Measurements from ENCODE around the gene MTMR11.
"Not testable (repeated sequence)": the region's sequence is repeated elsewhere in the genome, so short reads cannot be mapped to it uniquely, and the experiment has no call there.

Gene MTMR11

DNA sequence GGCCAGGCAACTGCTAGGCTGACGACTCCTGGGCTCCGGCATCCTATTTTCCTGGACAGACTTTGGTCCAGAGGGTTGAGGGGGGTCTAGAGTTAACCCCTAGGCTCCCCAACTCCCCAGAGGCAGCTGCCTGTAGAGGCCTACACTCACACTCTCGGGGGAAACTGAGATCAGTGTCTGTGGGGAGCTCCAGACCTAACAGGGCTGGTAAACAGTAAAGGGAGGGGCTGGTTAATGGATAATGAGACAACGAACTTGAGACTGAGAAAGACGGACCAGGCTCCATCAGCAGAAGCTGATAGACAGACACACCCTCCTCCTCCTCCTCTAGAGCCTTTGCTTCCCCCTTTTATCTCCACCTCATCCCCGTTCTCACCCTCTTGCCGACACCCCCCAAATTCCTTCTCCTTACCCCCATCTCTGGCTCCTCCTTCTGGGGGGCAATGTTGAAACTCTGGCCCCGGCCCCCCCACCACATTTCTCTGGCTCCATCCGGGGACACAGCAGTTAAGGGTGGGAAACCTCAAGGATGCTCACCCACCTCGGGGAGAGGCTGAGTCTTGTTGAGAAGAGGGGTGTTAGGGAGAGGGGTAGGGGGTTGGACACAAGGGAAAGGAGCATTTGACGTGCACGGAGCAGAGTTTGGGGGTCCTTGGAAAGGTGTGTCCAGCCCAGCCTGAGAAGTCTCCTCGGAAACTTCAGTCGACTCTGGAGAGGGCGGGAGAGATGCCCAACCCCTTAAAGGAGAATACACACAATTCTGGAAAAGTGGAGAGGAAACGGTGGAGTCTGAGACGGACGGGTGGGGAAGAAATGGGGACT is at the start of gene MTMR11:
TSS of gene MTMR11 (minus strand) at position 710 of the 822 bp plus-strand sequence. CDS start at position 478, 232 bp downstream.
- no peak for DNase-seq (ENCODE audit: low spot score)

GRCh38 chr1:149979972-149980540 is 43.4 kb upstream of the MTMR11 start:
- DNase-seq (ENCODE audit: low spot score), result no peak

DNA sequence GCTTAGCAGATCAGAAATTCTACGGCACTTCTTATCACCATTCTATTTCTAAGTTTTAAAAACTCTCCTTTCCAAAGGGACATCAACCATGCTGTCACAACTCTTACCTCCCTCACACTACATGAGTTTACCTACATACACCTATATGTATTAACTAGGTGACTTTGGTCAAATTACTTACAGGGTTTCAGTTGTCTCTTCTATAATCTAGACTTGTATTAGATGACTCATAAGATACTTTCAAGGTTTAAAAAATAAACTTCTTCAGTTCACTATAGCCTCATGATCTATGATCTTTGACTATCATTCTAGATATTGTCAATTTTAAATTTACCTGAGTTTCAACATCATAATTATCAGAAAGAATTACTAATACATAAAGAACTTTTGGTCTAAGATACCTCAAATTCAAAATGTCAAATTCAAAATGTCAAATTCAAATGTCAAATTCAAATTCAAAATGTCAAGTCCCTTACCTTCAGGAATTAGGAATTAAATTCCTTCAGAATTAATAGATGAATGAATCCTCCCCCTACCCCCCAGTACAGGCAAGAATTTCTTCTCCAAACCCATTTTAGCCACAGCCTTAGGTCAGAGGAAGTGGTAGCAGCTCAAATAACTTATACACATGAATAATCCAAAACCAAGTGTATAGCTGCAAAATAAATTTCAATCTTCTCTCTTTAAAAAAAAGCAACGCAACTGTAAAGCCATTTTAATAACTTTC is 42.7 kb upstream of the MTMR11 start:
- no peak for DNase-seq (ENCODE audit: low spot score)

DNA sequence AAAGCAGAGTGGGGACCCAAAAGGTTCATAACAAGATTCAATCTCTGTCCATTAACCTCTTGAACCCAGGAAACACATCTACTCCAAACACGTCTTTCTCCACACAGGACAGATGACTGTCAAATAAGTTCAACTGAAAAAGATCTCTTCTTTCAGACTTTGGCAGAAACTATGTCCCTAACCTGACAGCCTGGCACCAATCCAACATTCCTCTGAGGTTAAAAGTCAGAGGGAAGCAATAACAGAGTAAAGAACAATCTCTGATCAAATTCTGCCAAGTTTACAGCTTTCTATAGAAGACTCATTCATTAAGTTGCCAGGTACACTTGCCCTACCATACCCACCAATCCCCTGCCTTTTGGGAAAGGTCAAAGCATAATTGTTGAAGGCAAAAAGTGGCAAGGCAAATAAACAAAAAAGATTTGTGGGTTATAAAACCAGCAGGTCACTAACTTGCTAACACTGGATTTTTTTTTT is 41.9 kb upstream of the MTMR11 start:
- no peak for DNase-seq (ENCODE audit: low spot score)

DNA sequence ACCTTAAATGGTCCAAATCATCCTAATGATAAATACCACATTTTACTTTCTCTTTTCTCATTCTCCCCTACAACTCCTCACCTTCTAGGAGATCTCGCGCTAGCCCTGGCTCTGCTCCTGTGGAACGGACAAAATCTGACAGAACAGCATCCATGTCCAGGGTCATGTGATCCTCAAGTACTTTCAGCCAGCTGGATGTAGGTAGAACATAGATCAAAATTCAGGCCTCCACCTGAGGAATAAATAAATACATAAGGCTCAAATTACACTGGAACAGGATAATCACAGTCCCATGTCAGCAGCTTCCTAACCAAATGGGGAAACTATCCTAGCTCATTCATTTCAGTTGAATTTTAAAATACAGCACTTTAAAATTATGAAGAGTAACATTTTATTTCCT is 40.7 kb upstream of the MTMR11 start:
- no peak for DNase-seq (ENCODE audit: low spot score)

DNA sequence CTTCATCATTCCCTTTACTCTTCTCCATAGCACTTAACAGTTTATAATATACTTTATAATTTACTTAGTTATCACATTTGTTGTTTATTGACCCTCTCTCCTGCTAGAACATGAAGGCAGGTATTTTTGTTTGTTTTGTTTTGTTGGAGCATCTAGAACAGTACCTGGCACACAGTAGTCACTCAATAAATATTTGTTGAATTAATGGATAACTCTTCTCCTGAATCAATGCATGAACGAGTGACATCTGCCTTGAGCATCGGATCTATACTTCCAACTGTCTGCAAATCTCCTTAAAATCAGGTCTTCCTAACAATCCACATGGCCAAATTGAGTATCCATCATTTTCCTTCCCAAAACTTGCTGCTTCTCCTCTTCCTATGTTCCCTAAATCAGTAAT is 35.9 kb upstream of the MTMR11 start:
- DNase-seq (ENCODE audit: low spot score), result no peak

GRCh38 chr1:149967646-149968045 is 31.0 kb upstream of the MTMR11 start:
- no peak for DNase-seq (ENCODE audit: low spot score)

DNA sequence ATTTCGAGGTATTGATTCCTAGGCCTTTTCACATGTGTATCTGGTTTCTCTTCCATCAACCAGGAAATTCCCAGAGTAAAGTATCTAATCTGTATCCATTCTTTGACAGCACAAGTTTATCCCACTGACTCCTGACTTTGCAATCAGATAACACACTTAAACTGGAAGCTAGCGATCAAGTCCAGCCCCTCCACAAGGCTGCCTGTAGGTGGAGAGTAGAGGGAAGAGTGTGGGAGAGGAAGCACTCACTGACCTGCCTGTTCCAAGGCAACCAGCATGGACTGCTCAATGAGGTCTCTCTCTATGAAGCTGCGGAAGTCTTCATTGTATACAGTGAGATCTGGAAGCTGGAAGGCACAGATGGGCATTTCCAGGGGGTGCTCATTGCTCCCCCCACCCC is 30.4 kb upstream of the MTMR11 start:
- no peak for DNase-seq (ENCODE audit: low spot score)

DNA sequence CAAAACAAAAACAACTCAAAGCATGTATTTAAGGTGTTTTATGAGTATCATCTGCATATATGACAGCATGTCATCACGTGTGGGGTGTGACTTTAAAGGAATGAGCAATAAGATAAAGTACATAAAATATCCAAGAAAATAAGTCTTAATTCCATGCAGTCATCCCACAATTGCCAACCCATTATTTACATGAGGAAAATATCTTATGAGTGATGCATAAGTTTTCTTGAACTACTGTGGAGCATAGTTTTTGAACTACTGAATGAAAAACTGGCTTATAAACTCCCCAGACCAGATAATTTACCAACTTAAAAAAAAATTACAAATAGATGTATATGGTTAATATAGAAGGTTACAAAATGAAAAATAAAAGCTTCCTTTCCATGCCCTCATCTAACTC is 29.7 kb upstream of the MTMR11 start:
- no peak for DNase-seq (ENCODE audit: low spot score)

DNA sequence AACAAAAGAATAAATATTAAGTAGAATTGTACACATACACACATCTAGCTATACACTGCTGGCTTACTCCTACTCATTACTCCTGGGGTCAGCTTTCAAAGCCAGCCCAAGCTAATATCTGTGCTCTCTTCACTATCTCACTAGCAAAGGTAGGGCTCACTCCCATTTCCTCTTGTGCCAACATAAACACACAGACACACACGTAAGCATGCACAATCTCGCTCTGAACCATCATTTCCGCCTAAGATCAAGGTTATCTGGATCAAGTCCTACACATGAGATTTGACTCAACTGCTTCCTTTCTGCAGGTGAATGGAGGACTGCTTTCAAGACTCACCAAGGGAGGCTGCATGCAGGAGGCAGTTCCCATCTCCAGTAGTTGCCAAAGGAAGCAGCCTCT is 28.8 kb upstream of the MTMR11 start:
- no peak for DNase-seq (ENCODE audit: low spot score)

DNA sequence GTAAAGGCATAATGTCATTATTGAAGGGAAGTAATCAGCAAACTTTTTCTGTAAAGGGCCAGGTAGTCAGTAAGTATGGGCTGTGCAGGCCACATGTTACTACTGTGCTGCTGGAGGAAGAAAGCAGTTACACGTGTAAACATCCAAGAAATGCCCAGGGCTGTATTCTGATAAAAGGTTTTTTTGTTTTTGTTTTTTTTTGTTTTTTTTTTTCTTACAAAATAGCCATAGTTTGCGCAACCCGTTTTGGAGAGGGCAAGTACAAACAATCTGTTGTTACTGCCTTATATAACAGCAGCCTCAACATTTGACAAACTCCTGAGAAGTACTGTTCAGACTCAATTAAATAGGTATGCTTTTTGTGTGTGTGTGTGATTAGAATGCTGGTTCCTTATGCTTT is 26.7 kb upstream of the MTMR11 start:
- no peak for DNase-seq (ENCODE audit: low spot score)

DNA sequence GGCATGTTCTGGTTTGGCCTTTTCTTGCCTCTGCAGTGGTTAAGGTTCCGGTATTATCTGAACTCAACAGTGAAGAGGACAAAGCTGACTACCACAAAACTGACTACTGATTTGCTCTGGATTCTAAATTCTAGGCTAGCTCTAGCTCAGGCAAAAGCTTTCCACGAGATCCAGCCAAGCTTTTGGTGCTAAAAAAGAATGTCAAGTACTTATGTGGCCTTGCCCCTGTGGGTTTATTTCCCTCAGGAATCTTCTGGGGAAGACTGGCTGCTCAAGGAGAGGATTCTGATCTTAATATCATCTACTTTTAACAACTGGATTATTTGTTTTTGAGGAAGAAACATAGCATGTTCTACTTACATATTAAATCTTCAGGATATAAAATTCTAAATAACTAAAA is 26.1 kb upstream of the MTMR11 start:
- no peak for DNase-seq (ENCODE audit: low spot score)

GRCh38 chr1:149962039-149962647 is 25.5 kb upstream of the MTMR11 start:
- DNase-seq (ENCODE audit: low spot score), result peak; percentile 68

DNA sequence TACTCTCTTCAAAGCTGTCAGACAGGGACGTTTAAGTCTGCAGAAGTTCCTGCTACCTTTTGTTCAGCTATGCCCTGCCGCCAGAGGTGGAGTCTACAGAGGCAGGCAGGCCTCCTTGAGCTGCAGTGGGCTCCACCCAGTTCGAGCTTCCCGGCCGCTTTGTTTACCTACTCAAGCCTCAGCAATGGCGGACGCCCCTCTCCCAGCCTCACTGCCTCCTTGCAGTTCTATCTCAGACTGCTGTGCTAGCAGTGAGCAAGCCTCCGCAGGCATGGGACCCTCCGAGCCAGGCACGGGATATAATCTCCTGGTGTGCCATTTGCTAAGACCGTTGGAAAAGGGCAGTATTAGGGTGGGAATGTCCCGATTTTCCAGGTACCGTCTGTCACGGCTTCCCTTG is 20.9 kb upstream of the MTMR11 start:
- DNase-seq (ENCODE audit: low spot score), result not testable (repeated sequence)

DNA sequence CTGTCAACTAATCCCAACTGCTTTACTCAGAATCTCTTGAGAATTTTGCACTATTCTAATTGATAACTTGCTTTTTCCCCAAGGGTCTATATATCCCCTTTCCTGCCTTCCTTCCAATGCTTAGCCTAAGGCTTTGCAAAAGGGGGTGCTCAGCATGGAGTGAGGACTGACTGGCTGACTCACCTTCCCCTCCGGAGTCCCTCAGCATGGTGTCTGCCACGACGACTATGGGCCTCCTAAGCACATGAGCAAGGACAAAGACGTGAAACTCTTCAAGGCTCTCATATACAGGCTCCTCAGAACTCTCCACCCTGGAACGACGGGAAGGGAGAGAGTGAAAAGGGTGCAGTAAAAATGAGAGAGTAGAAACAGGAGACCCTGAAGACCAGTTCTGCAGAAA is 13.2 kb upstream of the MTMR11 start:
- no peak for DNase-seq (ENCODE audit: low spot score)

DNA sequence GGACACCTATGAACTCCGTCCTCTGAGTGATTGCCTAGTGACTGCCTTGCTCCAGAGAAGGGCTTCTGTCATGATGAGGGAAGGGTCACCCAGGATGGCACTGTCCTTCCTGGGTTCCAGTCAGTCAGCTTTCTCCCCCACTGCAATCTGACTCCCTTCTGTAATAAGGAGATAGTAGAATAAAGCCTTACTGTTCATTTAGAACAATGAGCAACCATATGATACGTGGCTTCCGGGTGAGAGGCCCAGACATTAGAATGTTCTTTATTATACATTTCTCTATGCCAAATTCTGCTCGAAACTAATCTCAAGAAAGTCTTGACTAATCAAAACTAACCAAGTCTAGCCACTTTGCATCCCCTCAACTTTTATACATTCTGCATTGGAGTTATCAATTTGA is 8.5 kb upstream of the MTMR11 start:
- DNase-seq (ENCODE audit: low spot score), result no peak

DNA sequence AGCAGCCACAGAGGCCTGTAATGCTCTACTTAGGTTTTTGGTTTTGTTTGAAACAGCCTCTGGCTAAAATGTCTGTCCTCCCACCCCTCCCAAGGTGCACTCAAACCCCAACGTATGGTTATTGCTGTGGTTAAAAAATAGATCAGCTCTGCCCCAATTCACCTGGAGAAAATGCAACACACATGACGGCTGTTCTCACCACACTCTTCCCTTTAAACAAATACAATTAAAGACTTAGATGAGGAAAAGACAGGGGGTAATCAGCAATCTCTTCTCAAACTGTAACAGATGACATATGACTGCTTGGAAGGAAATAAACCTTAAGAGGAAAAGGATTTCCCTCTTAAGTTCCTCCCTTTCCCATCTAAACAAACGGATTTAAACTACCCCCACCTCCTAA is 6.2 kb upstream of the MTMR11 start:
- DNase-seq (ENCODE audit: low spot score), result no peak

DNA sequence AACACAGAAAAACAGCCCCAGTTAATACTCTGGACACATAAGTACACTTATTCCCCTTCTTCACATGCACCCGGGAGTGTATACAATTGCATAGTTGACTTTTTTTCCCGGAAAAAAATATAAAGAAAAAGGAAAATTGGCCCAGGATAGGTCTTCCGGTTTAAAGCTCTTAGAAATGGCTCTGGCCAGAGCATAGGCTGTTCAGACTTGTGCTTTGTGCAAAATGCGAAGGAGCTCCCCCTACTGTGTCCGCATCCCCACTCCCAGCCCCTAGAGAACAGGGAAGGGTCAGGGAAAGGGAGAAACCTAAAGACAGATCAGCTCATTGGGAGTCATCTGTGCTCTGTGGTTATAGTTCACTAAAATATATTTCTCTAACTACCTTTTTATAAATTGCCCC is 5.5 kb upstream of the MTMR11 start:
- no peak for DNase-seq (ENCODE audit: low spot score)

DNA sequence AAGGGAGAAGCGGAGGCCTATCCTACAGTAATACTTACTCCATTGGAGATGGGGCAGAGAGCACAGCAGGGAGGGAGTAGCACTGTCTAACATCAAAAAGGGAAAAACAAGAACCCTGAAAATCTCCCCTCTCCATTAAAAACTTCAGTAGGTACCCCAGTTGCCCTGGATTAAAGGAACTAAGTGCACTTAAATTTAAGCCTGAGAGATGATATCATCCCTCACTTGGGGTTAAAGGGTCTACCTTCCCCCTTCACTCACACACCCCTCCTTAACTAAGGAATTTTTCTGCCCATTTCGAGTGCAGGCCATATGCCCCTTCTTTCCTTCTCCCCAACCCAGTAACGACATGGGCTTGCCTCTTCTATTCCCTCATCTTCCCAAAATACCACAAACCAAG is 3.7 kb upstream of the MTMR11 start:
- DNase-seq (ENCODE audit: low spot score), result no peak

DNA sequence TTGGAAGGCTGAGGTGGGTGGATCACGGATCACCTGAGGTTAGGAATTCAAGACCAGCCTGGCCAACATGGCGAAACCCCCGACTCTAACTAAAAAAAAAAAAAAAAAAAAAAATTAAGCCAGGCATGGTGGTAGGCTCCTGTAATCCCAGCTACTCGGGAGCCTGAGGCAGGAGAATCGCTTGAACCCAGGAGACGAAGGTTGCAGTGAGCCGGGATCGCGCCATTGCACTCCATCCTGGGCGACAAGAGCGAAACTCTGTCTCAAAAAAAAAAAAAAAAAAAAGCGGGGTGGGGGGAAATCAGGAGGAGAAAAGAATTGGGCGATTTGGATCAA is 2.0 kb upstream of the MTMR11 start:
- not testable (repeated sequence) for DNase-seq (ENCODE audit: low spot score)

- no peak for DNase-seq (ENCODE audit: low spot score)
Measured at GRCh38 chr1:149937759-149938158, 1.1 kb upstream of the MTMR11 start.

GRCh38 chr1:149936992-149937705 is 470 bp upstream of the MTMR11 start:
- no peak for DNase-seq (ENCODE audit: low spot score)
